ENCODE measurements around the gene RLF. TPM values are rescaled to one million over a fixed set of nuclear protein-coding genes. Genes with fewer than 3 reads are reported as not detected.

RLF gene
- total and polyA plus RNA-seq, 2 of the 8 experiments (the other 6 are each of a cell fraction or from before 2014, with no cell fraction given), result 4.2 to 18.0 TPM

- Histone ChIP-seq H2BK12ac (ENCODE audit: low read depth, low read length) (no peak within 1 kb of the TSS), H3K9ac (replicated peaks in 1 of 4; ENCODE audit: extremely low read depth in 1 of 4, low read depth in 3 of 4, low read length in 3 of 4) (no peak within 1 kb of the TSS), H3K23me2 (ENCODE audit: low read depth, low read length) (no peaks in the 10 kb centered on the region), H2AFZ (ENCODE audit: low read length) (no peak within 1 kb of the TSS), H3K4me2 (ENCODE audit: insufficient read depth in 1 of 2, low read depth in 2 of 2, low read length in 2 of 2) (no peak within 1 kb of the TSS), H3K14ac (ENCODE audit: insufficient read length) (no peak within 1 kb of the TSS), H3K4me1 (replicated peaks in 1 of 4; ENCODE audit: control insufficient read depth in 3 of 4, insufficient read depth in 4 of 4, low read length in 3 of 4) (no peaks in the 10 kb centered on the region), H3K23ac (ENCODE audit: insufficient read length) (no peak within 1 kb of the TSS), H3K4me3 (ENCODE audit: extremely low read depth in 1 of 4, insufficient read depth in 2 of 4, low read depth in 3 of 4, low read length in 4 of 4) (no peak within 1 kb of the TSS), H3K79me1 (ENCODE audit: low read depth, low read length) (no peaks in the 10 kb centered on the region), H4K8ac (ENCODE audit: extremely low read depth, insufficient read depth, low read length) (no peak within 1 kb of the TSS), H3K9me3 (ENCODE audit: insufficient read depth in 2 of 2, low read depth in 1 of 2, low read length in 1 of 2) (no peaks in the 10 kb centered on the region), H3K18ac (ENCODE audit: extremely low read depth, low read length) (no peak within 1 kb of the TSS), H3K27me3 (replicated peaks in 1 of 4; ENCODE audit: control insufficient read depth in 3 of 4, extremely low read depth in 1 of 4, insufficient read depth in 3 of 4, low read length in 3 of 4) (no peaks in the 10 kb centered on the region), H3K27ac (ENCODE audit: low read depth, low read length) (no peak within 1 kb of the TSS), H3K36me3 (ENCODE audit: control insufficient read depth in 2 of 4, insufficient read depth in 4 of 4, low read length in 3 of 4) (no peaks in the 10 kb centered on the region), H3K4ac (replicated peaks; ENCODE audit: insufficient read length, low read depth, low read length) (no peak within 1 kb of the TSS), H2AK5ac (ENCODE audit: low read depth, low read length) (no peak within 1 kb of the TSS), H3K79me2 (ENCODE audit: control insufficient read depth in 1 of 2, insufficient read depth in 2 of 2, low read length in 2 of 2) (no peaks in the 10 kb centered on the region), H2BK20ac (ENCODE audit: low read length) (no peak within 1 kb of the TSS), H2BK15ac (ENCODE audit: low read length) (no peak within 1 kb of the TSS), H3K56ac (replicated peaks; ENCODE audit: insufficient read length, low read depth, low read length) (no peak within 1 kb of the TSS), H4K20me1 (replicated peaks in 1 of 2; ENCODE audit: control insufficient read depth in 1 of 2, insufficient read depth in 2 of 2, low read length in 2 of 2) (no peaks in the 10 kb centered on the region), H2BK120ac (replicated peaks; ENCODE audit: low read depth, low read length) (no peak within 1 kb of the TSS), H4K91ac (replicated peaks; ENCODE audit: insufficient read length, low read length) (no peak within 1 kb of the TSS), H2BK5ac (ENCODE audit: low read depth, low read length) (no peak within 1 kb of the TSS), H4K5ac (ENCODE audit: insufficient read length, low read depth, low read length) (no peak within 1 kb of the TSS)
- ChIA-PET POLR2A (ENCODE audit: partially characterized antibody) (interaction anchor here (1.5 kb wide), 1 partner anchor 10 kb away, joined by 5 read pairs; the partner anchor contains the start of gene ZMPSTE24), CTCF (ENCODE audit: partially characterized antibody) (interaction anchor here (0.8 to 1.9 kb wide), 3 partner anchors 65 to 91 kb away, joined by 3 to 8 read pairs (median 3); no protein-coding TSS in a partner anchor)
- FAIRE-seq (no peak), DNase-seq (ENCODE audit: low read depth in 1 of 2, low spot score in 2 of 2) (no peak)
- WGBS, 2 experiments (ENCODE audit: extremely low coverage in 1 of 2, insufficient coverage in 1 of 2, insufficient read length in 1 of 2, insufficient replicate concordance in 2 of 2, low coverage in 1 of 2, low lambda C conversion rate in 2 of 2, missing lambda C conversion rate in 1 of 2), result 89% methylated on average over 1 of the region's 1 CpG; no CpG with 5 or more reads in 1 of the 2 experiments
- TF ChIP-seq NANOG (IDR thresholded peaks at IDR 0.05; ENCODE audit: insufficient read depth, low read depth, low read length, poor library complexity, severe bottlenecking) (no peak), YY1 (IDR thresholded peaks at IDR 0.05; ENCODE audit: low read depth, low read length) (no peak), TAF7 (optimal IDR thresholded peaks at IDR 0.05; ENCODE audit: borderline replicate concordance, low read depth, low read length) (no peak), TBP (IDR thresholded peaks at IDR 0.05; ENCODE audit: low read depth, low read length) (no peak), POU5F1 (IDR thresholded peaks at IDR 0.05; ENCODE audit: low read depth, low read length) (no peak), SIN3A (conservative IDR thresholded peaks at IDR 0.05 in 1 of 2, IDR thresholded peaks at IDR 0.05 in 1 of 2; ENCODE audit: low read depth in 1 of 2, low read length in 2 of 2) (no peak), KDM1A (IDR thresholded peaks at IDR 0.05; ENCODE audit: borderline replicate concordance, low read length) (no peak), ASH2L (IDR thresholded peaks at IDR 0.05; ENCODE audit: low read length) (no peak), SAP30 (IDR thresholded peaks at IDR 0.05; ENCODE audit: insufficient read depth, insufficient replicate concordance, low read length) (no peak), POLR2AphosphoS5 (IDR thresholded peaks at IDR 0.05; ENCODE audit: low read depth, low read length) (no peak), SIX5 (IDR thresholded peaks at IDR 0.05; ENCODE audit: low read depth, low read length) (no peak), CHD1 (IDR thresholded peaks at IDR 0.05; ENCODE audit: low read depth, low read length) (no peak), TAF1 (IDR thresholded peaks at IDR 0.05; ENCODE audit: low read depth, low read length) (no peak)
These were observed 86.5 kb downstream of the RLF start, which contains the start of gene TMCO2 for GRCh38 chr1:40247655-40248054. TMCO2 (plus strand) TSS chr1:40247937; CDS start chr1:40247994, 57 bp downstream.
